KMS-11 (cell line): Measurements from ENCODE around the gene KANK2.

ENCODE experiments used
- H2AFZ ChIP-seq: fragments of 200-600 bp; sonication (generic); 2 replicates; pipeline ENCODE4 v1.6.1; 2016; ENCODE audit warnings: antibody characterized with exemption, mixed run types, low read depth
- H3K27ac ChIP-seq: fragments of 200-600 bp; sonication (generic); 2 replicates; pipeline ENCODE4 v1.6.1; 2016; ENCODE audit warnings: mild to moderate bottlenecking, mixed run types
- H3K27me3 ChIP-seq: fragments of 200-600 bp; sonication (generic); 2 replicates; pipeline ENCODE4 v1.6.1; 2017; ENCODE audit warnings: mild to moderate bottlenecking, low read depth, mixed run types, moderate library complexity; ENCODE audit not compliant: insufficient read depth
- H3K36me3 ChIP-seq: fragments of 200-600 bp; sonication (generic); 2 replicates; pipeline ENCODE4 v1.6.1; 2017; ENCODE audit warnings: mild to moderate bottlenecking, mixed run types; ENCODE audit not compliant: insufficient read depth
- H3K4me1 ChIP-seq: fragments of 200-600 bp; sonication (generic); 2 replicates; pipeline ENCODE4 v1.6.1; 2016; ENCODE audit warnings: mild to moderate bottlenecking, low read depth, mixed run types; ENCODE audit not compliant: poor library complexity, severe bottlenecking
- H3K4me2 ChIP-seq: fragments of 200-600 bp; sonication (generic); 2 replicates; pipeline ENCODE4 v1.7.0; 2016; ENCODE audit warnings: mild to moderate bottlenecking, mixed run types
- H3K4me3 ChIP-seq: fragments of 200-600 bp; sonication (generic); IDR thresholded peaks from 2 replicates; pipeline ENCODE4 v1.6.1; 2017; ENCODE audit warnings: low read depth, low read length, mixed read lengths; ENCODE audit not compliant: insufficient read depth
- H3K79me2 ChIP-seq: fragments of 200-600 bp; sonication (generic); 2 replicates; pipeline ENCODE4 v1.6.1; 2016; ENCODE audit warnings: low read depth, mixed run types; ENCODE audit not compliant: insufficient read depth
- H3K9ac ChIP-seq: fragments of 200-600 bp; sonication (generic); 2 replicates; pipeline ENCODE4 v1.6.1; 2016; ENCODE audit warnings: mild to moderate bottlenecking, mixed run types
- H4K20me1 ChIP-seq: fragments of 200-600 bp; sonication (generic); 2 replicates; pipeline ENCODE4 v1.6.1; 2016; ENCODE audit warnings: mild to moderate bottlenecking, mixed run types; ENCODE audit not compliant: insufficient read depth
- CTCF ChIP-seq: fragments of 200-600 bp; sonication (generic); conservative IDR thresholded peaks from 2 replicates; pipeline ENCODE4 v1.6.1; 2017; ENCODE audit warnings: low read depth, mild to moderate bottlenecking, antibody characterized with exemption, low read length, moderate library complexity, mixed read lengths

The KANK2 gene

GRCh38 chr19:11234486-11235075 lies 37.2 kb upstream of the KANK2 start:
- Histone ChIP-seq H3K4me3 (no peak overlapping the region), H3K4me2 (no peak overlapping the region), H3K36me3 (no peaks in the 10 kb centered on the region), H3K27me3 (peaks cover 3% of the 10 kb centered on the region; the same call in 1 of the 2 replicates), H2AFZ (no peak overlapping the region), H4K20me1 (no peaks in the 10 kb centered on the region), H3K79me2 (no peaks in the 10 kb centered on the region), H3K4me1 (no peaks in the 10 kb centered on the region), H3K27ac (no peak overlapping the region), H3K9ac (no peak overlapping the region)
- no peak for TF ChIP-seq CTCF

- Histone ChIP-seq H3K79me2 (no peaks in the 10 kb centered on the region), H2AFZ (no peak overlapping the region), H3K4me2 (no peak overlapping the region), H3K27me3 (no peaks in the 10 kb centered on the region; the same call in 1 of the 2 replicates), H3K4me1 (no peaks in the 10 kb centered on the region), H3K9ac (no peak overlapping the region), H4K20me1 (no peaks in the 10 kb centered on the region), H3K4me3 (no peak overlapping the region), H3K36me3 (no peaks in the 10 kb centered on the region), H3K27ac (no peak overlapping the region)
- TF ChIP-seq CTCF = no peak
These were observed 35.7 kb upstream of the KANK2 start for GRCh38 chr19:11233073-11233472.

- Histone ChIP-seq H3K36me3 (no peaks in the 10 kb centered on the region), H3K9ac (no peak overlapping the region), H3K27me3 (no peaks in the 10 kb centered on the region; the same call in 1 of the 2 replicates), H2AFZ (no peak overlapping the region), H3K4me2 (no peak overlapping the region), H3K79me2 (no peaks in the 10 kb centered on the region), H3K4me3 (no peak overlapping the region), H3K4me1 (no peaks in the 10 kb centered on the region), H4K20me1 (no peaks in the 10 kb centered on the region), H3K27ac (no peak overlapping the region)
- TF ChIP-seq CTCF = no peak
These were observed 35.2 kb upstream of the KANK2 start for GRCh38 chr19:11232555-11232954.

GRCh38 chr19:11230621-11231386 lies 33.5 kb upstream of the KANK2 start:
- Histone ChIP-seq H4K20me1 (no peaks in the 10 kb centered on the region), H3K79me2 (no peaks in the 10 kb centered on the region), H3K27ac (no peak overlapping the region), H3K9ac (no peak overlapping the region), H3K4me3 (no peak overlapping the region), H2AFZ (no peak overlapping the region), H3K27me3 (no peaks in the 10 kb centered on the region; the same call in 1 of the 2 replicates), H3K36me3 (no peaks in the 10 kb centered on the region), H3K4me2 (no peak overlapping the region), H3K4me1 (no peaks in the 10 kb centered on the region)
- no peak for TF ChIP-seq CTCF
